Measurements from ENCODE around the gene SDCCAG8. TPM values are rescaled to one million over a fixed set of nuclear protein-coding genes. Genes with fewer than 3 reads are reported as not detected.

SDCCAG8 gene
- total RNA-seq, 2 experiments from 2014 or later, result 18.3 to 21.2 TPM

- H3K4me1 Mint-ChIP-seq (ENCODE audit: low read depth), result no peaks in the 10 kb centered on the region
- no peak overlapping the region for H3K27ac Mint-ChIP-seq
- intact Hi-C loops (cut with DNase I, micrococcal nuclease), result no loop called here
- POLR2A ChIA-PET, result no interaction called here
- no peak for TF ChIP-seq CTCF (IDR thresholded peaks at IDR 0.05)
- Histone ChIP-seq H3K4me1 (ENCODE audit: insufficient read depth, low read length) (no peaks in the 10 kb centered on the region), H3K27ac (ENCODE audit: low read depth in 1 of 2, low read length in 2 of 2) (no peak overlapping the region), H3K27me3 (ENCODE audit: control insufficient read depth in 1 of 2, insufficient read depth in 2 of 2, low read length in 2 of 2) (no peaks in the 10 kb centered on the region), H3K4me3 (ENCODE audit: low read length) (no peak overlapping the region), H3K36me3 (ENCODE audit: insufficient read depth, low read length) (no peaks in the 10 kb centered on the region), H3K9me3 (ENCODE audit: control insufficient read depth in 1 of 2, insufficient read depth in 1 of 2, low read length in 2 of 2) (no peaks in the 10 kb centered on the region)
- CTCF ChIA-PET, result no interaction called here
- H3K9me3 Mint-ChIP-seq, result no peaks in the 10 kb centered on the region
- no peak for DNase-seq
- peaks cover 16% of the 10 kb centered on the region for H3K36me3 Mint-ChIP-seq (ENCODE audit: low read depth)
- no peak for ATAC-seq (ENCODE audit: poor library complexity)
- H3K27me3 Mint-ChIP-seq, result no peaks in the 10 kb centered on the region
- no peak overlapping the region for H3K4me3 Mint-ChIP-seq
Observed at GRCh38 chr1:243438146-243438545, 182.3 kb downstream of the SDCCAG8 start.

- H3K4me3 Mint-ChIP-seq, result no peak overlapping the region
Observed at GRCh38 chr1:243438815-243439214, 183.0 kb downstream of the SDCCAG8 start.

GRCh38 chr1:243440406-243440805 lies 184.6 kb downstream of the SDCCAG8 start:
- Histone ChIP-seq H3K36me3 (ENCODE audit: insufficient read depth, low read length) (no peaks in the 10 kb centered on the region), H3K4me1 (ENCODE audit: insufficient read depth, low read length) (no peaks in the 10 kb centered on the region), H3K4me3 (ENCODE audit: low read length) (no peak overlapping the region), H3K9me3 (ENCODE audit: control insufficient read depth in 1 of 2, insufficient read depth in 1 of 2, low read length in 2 of 2) (no peaks in the 10 kb centered on the region), H3K27ac (ENCODE audit: low read depth in 1 of 2, low read length in 2 of 2) (no peak overlapping the region), H3K27me3 (ENCODE audit: control insufficient read depth in 1 of 2, insufficient read depth in 2 of 2, low read length in 2 of 2) (no peaks in the 10 kb centered on the region)
- ATAC-seq (ENCODE audit: poor library complexity), result no peak
- Mint-ChIP-seq H3K9me3 (no peaks in the 10 kb centered on the region), H3K27me3 (no peaks in the 10 kb centered on the region), H3K4me1 (ENCODE audit: low read depth) (no peaks in the 10 kb centered on the region), H3K4me3 (no peak overlapping the region), H3K27ac (no peak overlapping the region), H3K36me3 (ENCODE audit: low read depth) (peaks cover 16% of the 10 kb centered on the region)
- DNase-seq, result no peak
- CTCF ChIA-PET, result no interaction called here
- POLR2A ChIA-PET, result no interaction called here
- no peak for TF ChIP-seq CTCF (IDR thresholded peaks at IDR 0.05)
- intact Hi-C loops (cut with DNase I, micrococcal nuclease), result no loop called here

More at GRCh38 chr1:243438815-243439214, 183.0 kb downstream of the SDCCAG8 start:
- H3K27ac ChIP-seq (ENCODE audit: low read depth in 1 of 2, low read length in 2 of 2), result no peak overlapping the region
- Mint-ChIP-seq H3K27me3 (no peaks in the 10 kb centered on the region), H3K27ac (no peak overlapping the region), H3K4me1 (ENCODE audit: low read depth) (no peaks in the 10 kb centered on the region), H3K9me3 (no peaks in the 10 kb centered on the region), H3K36me3 (ENCODE audit: low read depth) (peaks cover 16% of the 10 kb centered on the region)
- no peaks in the 10 kb centered on the region for H3K4me1 ChIP-seq (ENCODE audit: insufficient read depth, low read length)
- H3K9me3 ChIP-seq (ENCODE audit: control insufficient read depth in 1 of 2, insufficient read depth in 1 of 2, low read length in 2 of 2), result no peaks in the 10 kb centered on the region
- no peak for DNase-seq
- TF ChIP-seq CTCF (IDR thresholded peaks at IDR 0.05), result no peak
- no peaks in the 10 kb centered on the region for H3K36me3 ChIP-seq (ENCODE audit: insufficient read depth, low read length)
- ChIA-PET CTCF (no interaction called here), POLR2A (no interaction called here)
- intact Hi-C loops (cut with DNase I, micrococcal nuclease), result no loop called here
- no peak overlapping the region for H3K4me3 ChIP-seq (ENCODE audit: low read length)
- H3K27me3 ChIP-seq (ENCODE audit: control insufficient read depth in 1 of 2, insufficient read depth in 2 of 2, low read length in 2 of 2), result no peaks in the 10 kb centered on the region
- no peak for ATAC-seq (ENCODE audit: poor library complexity)

All from CD4-positive, alpha-beta T cell (primary cell).